DOHH2 (cell line): Measurements from ENCODE around the gene RAB5B.

ENCODE experiments used
- CTCF ChIP-seq: fragments of 200-600 bp; sonication (generic); IDR thresholded peaks from one replicate; pipeline ENCODE4 v1.5.1; 2014; ENCODE audit warnings: antibody characterized with exemption, mild to moderate bottlenecking, low read depth, low read length; ENCODE audit not compliant: poor library complexity, severe bottlenecking
- EZH2phosphoT487 ChIP-seq: fragments of 200-600 bp; sonication (generic); IDR thresholded peaks from 2 replicates; pipeline ENCODE4 v1.6.1; 2017; ENCODE audit warnings: borderline replicate concordance, mild to moderate bottlenecking, antibody characterized with exemption, low read length, moderate library complexity, mixed read lengths

- TF ChIP-seq CTCF (no peak), EZH2phosphoT487 (no peak)
Observed at GRCh38 chr12:55957106-55957859, 16.6 kb upstream of the RAB5B start.
